Measurements from ENCODE around the gene PARD3.
"Not testable (repeated sequence)": the region's sequence is repeated elsewhere in the genome, so short reads cannot be mapped to it uniquely, and the experiment has no call there.

PARD3 gene

GRCh38 chr10:34797155-34797554 is 17.9 kb downstream of the PARD3 start:
- DNase-seq (ENCODE audit: low read depth): no peak

DNA sequence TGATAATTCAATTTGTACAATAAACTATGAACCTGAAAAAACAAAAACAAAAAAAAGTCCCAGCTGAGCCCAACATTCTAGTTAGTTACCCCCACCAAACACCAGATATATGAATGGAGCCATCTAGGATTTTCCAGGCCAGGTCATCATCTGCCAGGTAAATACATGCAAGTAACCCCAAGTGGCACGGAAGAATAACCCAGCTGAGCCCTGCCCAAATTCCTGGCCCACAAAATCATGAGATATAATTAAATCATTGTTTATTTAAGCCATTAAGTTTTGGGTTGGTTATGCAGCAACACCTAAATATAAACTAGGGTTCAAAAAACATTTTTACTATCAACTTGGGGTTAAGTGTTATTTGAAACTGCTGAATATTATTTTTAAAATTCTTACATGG is 19.0 kb downstream of the PARD3 start:
- no peak for DNase-seq (ENCODE audit: low read depth)

- DNase-seq (ENCODE audit: low read depth): no peak
Measured at GRCh38 chr10:34795334-34795733, 19.8 kb downstream of the PARD3 start.

- no peak for DNase-seq (ENCODE audit: low read depth)
Measured at GRCh38 chr10:34794835-34795234, 20.3 kb downstream of the PARD3 start.

- DNase-seq (ENCODE audit: low read depth): not testable (repeated sequence)
Measured at GRCh38 chr10:34793581-34793980, 21.5 kb downstream of the PARD3 start.

GRCh38 chr10:34792881-34793280 is 22.2 kb downstream of the PARD3 start:
- DNase-seq (ENCODE audit: low read depth): no peak

DNA sequence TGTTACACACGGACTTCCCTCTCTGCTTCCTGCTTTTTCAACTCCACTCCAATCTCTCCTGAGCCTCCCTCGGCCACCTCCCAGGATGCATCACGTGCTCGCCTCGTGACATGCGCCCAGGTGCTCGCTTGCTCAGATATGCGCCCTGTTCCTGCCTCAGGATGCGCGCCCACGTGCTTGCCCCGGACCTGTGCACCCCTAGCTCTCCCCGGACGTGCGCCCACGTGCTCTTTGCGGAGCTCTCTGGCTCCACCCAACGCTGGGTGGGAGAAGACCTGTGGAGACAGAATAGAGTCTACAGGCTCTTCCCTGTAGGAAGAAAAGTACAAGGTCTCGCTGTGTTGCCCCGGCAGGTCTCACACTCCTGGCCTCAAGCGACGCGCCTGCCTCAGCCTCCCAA is 23.1 kb downstream of the PARD3 start:
- DNase-seq (ENCODE audit: low read depth): no peak

GRCh38 chr10:34791228-34791627 is 23.9 kb downstream of the PARD3 start:
- no peak for DNase-seq (ENCODE audit: low read depth)

DNA sequence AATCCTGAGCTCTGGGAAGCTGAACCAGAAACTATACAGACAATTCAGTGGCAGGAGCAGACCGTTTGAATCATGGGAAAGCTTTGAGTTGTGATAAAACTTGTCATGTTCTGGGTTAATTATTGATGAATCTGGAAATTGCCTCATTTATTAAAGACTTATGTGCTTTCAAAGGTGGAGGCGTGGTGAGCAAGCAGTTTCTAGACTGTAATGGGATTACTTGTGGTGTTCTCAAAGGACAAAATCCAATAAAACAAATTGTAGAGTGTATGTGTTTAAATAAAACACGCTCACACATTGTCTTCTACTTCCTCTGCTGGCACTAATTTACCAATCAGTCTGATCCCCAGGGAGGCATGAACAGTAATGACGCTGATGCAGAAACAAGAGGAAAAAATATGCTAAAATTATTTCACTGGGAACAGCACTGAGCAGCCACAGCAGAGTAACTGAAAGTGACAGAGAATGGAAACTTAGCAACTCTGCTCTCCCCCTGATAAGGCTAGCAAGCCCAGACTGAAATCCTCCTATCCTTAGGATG is 25.1 kb downstream of the PARD3 start:
- DNase-seq (ENCODE audit: low read depth): no peak

DNA sequence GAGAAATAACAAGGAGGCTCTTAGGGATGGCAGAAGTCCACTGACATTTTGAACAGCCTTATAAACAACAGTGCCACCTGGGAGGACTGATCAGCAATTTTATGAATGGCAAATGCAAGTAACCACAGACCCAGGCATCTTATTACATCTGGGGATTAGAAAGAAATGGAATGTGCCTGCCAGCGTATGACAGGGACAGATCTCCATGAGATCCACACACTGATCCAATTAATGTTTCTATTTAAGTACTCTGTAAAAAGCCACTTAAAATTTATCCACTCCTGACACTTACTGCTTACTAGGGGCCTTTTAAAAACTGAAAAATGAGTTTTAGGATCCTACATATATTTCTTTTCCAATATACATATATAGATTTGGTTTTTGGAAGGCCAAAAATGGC is 28.6 kb downstream of the PARD3 start:
- DNase-seq (ENCODE audit: low read depth): peak; percentile 77

DNA sequence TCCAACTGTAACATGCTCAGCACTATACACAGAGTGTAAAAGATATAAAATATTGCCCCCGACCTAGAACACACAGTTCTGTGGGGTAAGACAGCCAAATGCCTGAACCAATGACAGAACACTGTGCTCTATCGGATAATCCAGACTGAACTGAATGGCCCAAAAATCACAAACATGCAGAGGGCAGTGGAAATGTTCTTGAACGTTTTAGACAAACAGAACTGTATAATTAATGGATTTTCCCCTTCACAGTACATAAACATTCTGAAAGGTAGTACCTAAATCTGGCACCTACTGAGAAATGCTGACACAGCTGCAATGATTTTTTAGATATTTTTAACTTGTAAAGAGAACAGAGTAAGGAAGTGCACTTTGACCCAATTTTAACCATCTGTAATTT is 33.4 kb downstream of the PARD3 start:
- no peak for DNase-seq (ENCODE audit: low read depth)

DNA sequence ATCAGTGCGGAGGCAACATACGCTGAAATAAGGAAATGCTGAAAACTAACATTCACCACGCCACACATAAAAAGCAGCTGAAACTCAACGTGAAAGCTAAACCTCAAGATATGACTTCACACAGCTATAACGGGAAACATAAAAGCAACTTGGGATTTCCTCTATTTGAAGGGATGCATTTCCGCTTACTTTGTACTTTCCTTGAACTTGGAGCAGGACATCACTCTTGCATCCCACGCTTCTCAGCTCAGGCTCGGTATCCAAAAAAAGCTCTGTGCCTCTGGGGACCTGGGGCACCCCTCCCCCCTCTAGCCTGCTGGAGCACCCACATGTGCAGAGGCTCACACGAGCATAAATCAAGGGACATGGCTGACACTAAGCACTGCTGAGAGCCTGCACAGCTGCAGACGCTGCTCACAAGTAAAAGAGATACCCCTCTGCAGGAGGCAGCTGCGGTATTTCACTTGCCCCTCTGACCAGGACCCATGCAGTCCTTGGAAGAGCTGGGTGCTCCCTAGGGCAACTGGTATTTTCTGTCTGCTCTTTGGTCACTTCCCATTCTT is 34.2 kb downstream of the PARD3 start:
- DNase-seq (ENCODE audit: low read depth): peak; percentile 70

- no peak for DNase-seq (ENCODE audit: low read depth)
Measured at GRCh38 chr10:34778237-34778636, 36.9 kb downstream of the PARD3 start.

DNA sequence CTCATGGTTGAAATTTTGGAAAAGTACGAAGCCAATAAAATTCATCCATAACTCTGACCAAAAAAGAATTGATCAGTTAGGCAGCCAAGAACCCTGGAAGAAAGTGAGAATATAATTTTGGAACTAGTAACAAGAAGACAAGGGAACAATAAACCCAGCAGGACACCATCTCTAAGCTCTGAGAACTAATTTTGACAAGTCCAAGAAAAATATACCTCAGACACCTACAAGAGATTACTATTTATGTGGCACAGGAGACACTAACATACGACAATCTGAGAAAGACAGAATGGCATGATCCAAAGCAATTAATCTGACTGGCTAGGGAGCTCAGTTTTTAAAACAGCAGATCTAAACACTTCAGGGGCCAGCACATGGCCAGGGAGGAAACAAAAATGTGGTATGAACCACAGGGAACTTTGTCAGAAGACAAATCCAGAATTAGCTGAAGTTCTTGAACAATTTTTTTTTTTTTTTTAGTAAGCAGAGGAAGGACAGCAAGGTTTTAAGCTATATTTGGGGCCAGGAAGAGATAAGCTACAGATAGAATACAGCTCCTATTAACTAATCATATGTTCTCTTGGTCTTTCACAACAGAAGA is 38.9 kb downstream of the PARD3 start:
- DNase-seq (ENCODE audit: low read depth): peak; percentile 26

GRCh38 chr10:34775044-34775637 is 40.0 kb downstream of the PARD3 start:
- no peak for DNase-seq (ENCODE audit: low read depth)

DNA sequence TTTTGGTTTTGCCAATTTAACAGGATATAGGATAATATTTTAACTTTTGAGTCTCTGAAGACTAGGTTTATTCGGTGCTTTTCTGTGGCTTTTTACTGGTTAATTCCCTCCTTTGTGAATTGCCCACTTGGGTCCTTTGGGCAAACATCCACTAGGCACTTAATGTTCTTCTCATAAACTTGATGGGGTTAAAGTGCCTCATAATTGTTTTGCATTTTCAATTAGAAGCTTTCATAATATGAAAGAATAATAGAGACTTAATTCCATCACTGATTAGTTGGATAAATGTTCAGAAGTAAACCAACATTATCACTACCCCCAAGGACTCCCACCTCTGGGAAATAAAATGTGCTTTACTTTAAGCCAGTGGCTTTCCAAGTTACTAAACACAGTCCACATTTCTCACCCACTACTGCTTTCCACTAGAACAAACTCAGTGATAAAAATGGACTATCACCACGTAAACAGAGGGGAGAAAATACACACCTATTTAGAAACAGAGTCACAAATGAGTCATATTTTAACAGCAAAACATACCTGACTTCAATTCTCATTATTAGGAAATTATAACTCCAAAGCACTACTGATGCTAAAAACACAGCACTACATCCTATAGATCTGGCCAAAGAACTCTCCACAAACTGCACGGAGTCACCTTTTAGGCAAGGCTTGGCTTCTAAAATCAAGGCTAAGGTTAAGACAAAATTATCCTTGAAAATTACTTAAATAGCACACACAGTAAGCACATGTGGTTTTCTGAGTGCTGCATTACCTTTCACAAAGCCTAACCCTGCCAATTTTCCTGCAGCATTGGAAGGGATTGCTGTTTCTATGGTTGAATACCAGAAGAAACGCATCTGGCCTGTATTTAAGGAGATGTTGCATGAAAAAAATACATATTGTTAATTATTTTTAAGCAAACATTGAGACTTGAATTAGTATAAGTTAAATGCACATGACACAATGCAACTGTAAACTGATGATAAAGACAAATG is 41.2 kb downstream of the PARD3 start:
- DNase-seq (ENCODE audit: low read depth): no peak

DNA sequence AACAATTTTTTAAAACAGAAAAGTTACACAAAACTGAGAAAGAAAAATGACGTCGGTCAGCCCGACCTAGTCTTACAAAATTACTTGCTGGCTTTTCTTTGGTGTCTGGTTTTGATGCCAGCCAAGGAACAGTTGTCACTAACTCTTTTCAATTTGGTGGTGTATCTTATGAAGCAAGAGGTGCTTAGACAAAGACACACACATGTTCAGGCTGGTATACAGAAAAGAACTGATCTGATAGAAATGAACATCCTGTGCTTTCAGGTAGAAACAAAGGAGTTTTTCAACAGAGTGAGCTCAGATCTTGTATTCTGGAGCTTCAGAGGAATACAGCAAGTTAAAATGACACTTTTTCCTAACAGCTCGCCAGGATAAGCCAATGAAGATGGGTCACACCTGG is 43.6 kb downstream of the PARD3 start:
- no peak for DNase-seq (ENCODE audit: low read depth)

- DNase-seq (ENCODE audit: low read depth): no peak
Measured at GRCh38 chr10:34771106-34771505, 44.0 kb downstream of the PARD3 start.

DNA sequence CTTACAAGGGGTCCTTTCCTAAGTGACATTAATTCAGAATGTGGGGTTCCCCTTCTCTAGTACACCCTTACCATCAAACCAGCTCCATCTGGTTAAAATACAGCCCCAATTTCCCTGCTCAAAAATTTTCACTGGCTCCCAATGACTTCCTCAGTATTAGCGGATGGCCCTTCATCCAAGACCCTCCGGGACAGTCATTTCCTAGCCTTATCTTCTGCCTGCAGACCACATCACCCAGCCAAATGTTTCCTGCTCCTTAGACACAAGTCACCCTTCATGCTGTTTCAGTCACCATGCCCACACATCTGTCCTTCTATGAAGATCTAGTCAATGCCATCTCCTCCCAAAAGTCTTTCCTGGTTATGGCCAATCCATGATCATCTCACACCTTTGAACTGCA is 45.2 kb downstream of the PARD3 start:
- DNase-seq (ENCODE audit: low read depth): no peak

GRCh38 chr10:34768972-34769330 is 46.1 kb downstream of the PARD3 start:
- DNase-seq (ENCODE audit: low read depth): no peak

GRCh38 chr10:34768261-34768971 is 46.7 kb downstream of the PARD3 start:
- peak; percentile 24 for DNase-seq (ENCODE audit: low read depth)

Measured in EH (cell line).